ENCODE results near the gene CTSE. TPM values are rescaled to one million over a fixed set of nuclear protein-coding genes. Genes with fewer than 3 reads are reported as not detected.

The CTSE gene
- total and polyA plus RNA-seq, 2 of the 8 experiments (the other 6 are each of a cell fraction or from before 2014, with no cell fraction given), result 0.03 TPM; not detected in 1

DNA sequence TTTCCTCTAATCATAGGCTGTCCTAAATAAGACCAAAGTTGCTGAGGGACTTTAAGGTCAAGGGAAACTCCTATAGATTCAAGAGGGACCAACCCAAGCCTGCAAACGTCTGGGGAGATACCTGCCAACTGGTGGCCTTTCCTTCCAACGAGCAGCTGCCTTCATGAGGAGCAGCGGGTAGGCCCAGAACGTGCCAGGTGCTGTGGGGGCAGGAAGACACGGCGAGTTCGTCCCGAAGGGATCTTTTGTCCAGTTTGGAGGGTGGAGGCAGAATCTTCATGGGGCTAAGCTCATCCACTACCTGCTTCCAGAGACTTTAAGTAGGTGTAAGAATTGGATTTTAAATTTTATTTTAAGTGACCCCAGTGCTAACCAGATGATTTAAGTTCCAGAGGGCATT is 54.5 kb downstream of the CTSE start:
- Histone ChIP-seq H2BK5ac (ENCODE audit: low read depth, low read length) (no peak overlapping the region), H3K4ac (replicated peaks; ENCODE audit: insufficient read length, low read depth, low read length) (no peak overlapping the region), H3K4me3 (ENCODE audit: extremely low read depth in 1 of 4, insufficient read depth in 2 of 4, low read depth in 3 of 4, low read length in 4 of 4) (no peak overlapping the region), H3K23me2 (ENCODE audit: low read depth, low read length) (peaks cover 17% of the 10 kb centered on the region), H4K8ac (ENCODE audit: extremely low read depth, insufficient read depth, low read length) (no peak overlapping the region), H3K9ac (replicated peaks in 1 of 4; ENCODE audit: extremely low read depth in 1 of 4, low read depth in 3 of 4, low read length in 3 of 4) (no peak overlapping the region), H2AFZ (ENCODE audit: low read length) (no peak overlapping the region), H4K91ac (replicated peaks; ENCODE audit: insufficient read length, low read length) (no peak overlapping the region), H3K27ac (ENCODE audit: low read depth, low read length) (no peak overlapping the region), H3K14ac (ENCODE audit: insufficient read length) (no peak overlapping the region), H3K79me2 (ENCODE audit: control insufficient read depth in 1 of 2, insufficient read depth in 2 of 2, low read length in 2 of 2) (no peaks in the 10 kb centered on the region), H2BK20ac (ENCODE audit: low read length) (no peak overlapping the region), H2BK15ac (ENCODE audit: low read length) (no peak overlapping the region), H2BK12ac (ENCODE audit: low read depth, low read length) (no peak overlapping the region), H3K4me2 (ENCODE audit: insufficient read depth in 1 of 2, low read depth in 2 of 2, low read length in 2 of 2) (no peak overlapping the region), H3K27me3 (replicated peaks in 1 of 4; ENCODE audit: control insufficient read depth in 3 of 4, extremely low read depth in 1 of 4, insufficient read depth in 3 of 4, low read length in 3 of 4) (no peaks in the 10 kb centered on the region; a peak in 1 of 7 replicates), H4K20me1 (replicated peaks in 1 of 2; ENCODE audit: control insufficient read depth in 1 of 2, insufficient read depth in 2 of 2, low read length in 2 of 2) (peaks cover 0 to 16% of the 10 kb centered on the region in 2 experiments), H3K9me3 (ENCODE audit: insufficient read depth in 2 of 2, low read depth in 1 of 2, low read length in 1 of 2) (peaks cover 0 to 2% of the 10 kb centered on the region in 2 experiments; a peak in 1 of 4 replicates), H4K5ac (ENCODE audit: insufficient read length, low read depth, low read length) (no peak overlapping the region), H3K36me3 (ENCODE audit: control insufficient read depth in 2 of 4, insufficient read depth in 4 of 4, low read length in 3 of 4) (no peaks in the 10 kb centered on the region), H3K79me1 (ENCODE audit: low read depth, low read length) (0 out of 2 replicates have a peak, but pooled peaks cover 1% of the 10 kb centered on the region), H2BK120ac (replicated peaks; ENCODE audit: low read depth, low read length) (no peak overlapping the region), H3K23ac (ENCODE audit: insufficient read length) (no peak overlapping the region), H2AK5ac (ENCODE audit: low read depth, low read length) (no peak overlapping the region), H3K4me1 (replicated peaks in 1 of 4; ENCODE audit: control insufficient read depth in 3 of 4, insufficient read depth in 4 of 4, low read length in 3 of 4) (peaks cover 0 to 9% (median 3%) of the 10 kb centered on the region in 4 experiments; a peak in 4 of 7 replicates), H3K56ac (replicated peaks; ENCODE audit: insufficient read length, low read depth, low read length) (no peak overlapping the region), H3K18ac (ENCODE audit: extremely low read depth, low read length) (no peak overlapping the region)
- CTCF ChIA-PET (ENCODE audit: partially characterized antibody), result interaction anchor here (0.8 to 3.7 kb wide), 8 partner anchors 9 to 177 kb away, joined by 3 to 37 read pairs (median 4); no protein-coding TSS in a partner anchor
- POLR2A ChIA-PET (ENCODE audit: partially characterized antibody), result interaction anchor here (0.6 to 1.0 kb wide), 2 partner anchors 18 to 337 kb away, joined by 3 read pairs; partner anchors contain the start of gene ELK4
- DNase-seq (ENCODE audit: low read depth in 1 of 2, low spot score in 2 of 2) (no peak), FAIRE-seq (no peak)
- WGBS, 2 experiments (ENCODE audit: extremely low coverage in 1 of 2, insufficient coverage in 1 of 2, insufficient read length in 1 of 2, insufficient replicate concordance in 2 of 2, low coverage in 1 of 2, low lambda C conversion rate in 2 of 2, missing lambda C conversion rate in 1 of 2), result 89% methylated on average over 8 of the region's 8 CpGs; no CpG with 5 or more reads in 1 of the 2 experiments
- TF ChIP-seq KDM1A (IDR thresholded peaks at IDR 0.05; ENCODE audit: borderline replicate concordance, low read length) (no peak), HDAC6 (IDR thresholded peaks at IDR 0.05; ENCODE audit: low read depth, low read length) (no peak), SIRT6 (IDR thresholded peaks at IDR 0.05; ENCODE audit: low read length) (no peak), CBX8 (IDR thresholded peaks at IDR 0.05; ENCODE audit: borderline replicate concordance, low read depth, low read length) (no peak), RAD21 (IDR thresholded peaks at IDR 0.05 in 1 of 2, conservative IDR thresholded peaks at IDR 0.05 in 1 of 2; ENCODE audit: low read depth in 2 of 2, low read length in 2 of 2) (no peak), SUZ12 (IDR thresholded peaks at IDR 0.05; ENCODE audit: low read length) (no peak), SP1 (IDR thresholded peaks at IDR 0.05; ENCODE audit: low read depth, low read length) (no peak)
- TF ChIP-seq, protein P1, sequence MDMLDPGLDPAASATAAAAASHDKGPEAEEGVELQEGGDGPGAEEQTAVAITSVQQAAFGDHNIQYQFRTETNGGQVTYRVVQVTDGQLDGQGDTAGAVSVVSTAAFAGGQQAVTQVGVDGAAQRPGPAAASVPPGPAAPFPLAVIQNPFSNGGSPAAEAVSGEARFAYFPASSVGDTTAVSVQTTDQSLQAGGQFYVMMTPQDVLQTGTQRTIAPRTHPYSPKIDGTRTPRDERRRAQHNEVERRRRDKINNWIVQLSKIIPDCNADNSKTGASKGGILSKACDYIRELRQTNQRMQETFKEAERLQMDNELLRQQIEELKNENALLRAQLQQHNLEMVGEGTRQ (IDR thresholded peaks at IDR 0.05; ENCODE audit: low read length), result no peak
- TF ChIP-seq, protein P2, sequence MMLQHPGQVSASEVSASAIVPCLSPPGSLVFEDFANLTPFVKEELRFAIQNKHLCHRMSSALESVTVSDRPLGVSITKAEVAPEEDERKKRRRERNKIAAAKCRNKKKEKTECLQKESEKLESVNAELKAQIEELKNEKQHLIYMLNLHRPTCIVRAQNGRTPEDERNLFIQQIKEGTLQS (IDR thresholded peaks at IDR 0.05; ENCODE audit: insufficient read depth, low read depth, low read length), result no peak

All from H1 (cell line).